Effector memory CD8-positive, alpha-beta T cell (primary cell): ENCODE results near the gene STON2.
A peak's percentile ranks its signal among the peaks of the same experiment; 100 is the strongest.

Experiments
- ATAC-seq: fragments of 150-1000 bp; cut with Tn5 transposase; replicated peaks from 2 replicates; pipeline ENCODE4 v1.10.0; 2021; ENCODE audit warnings: mild to moderate bottlenecking, moderate library complexity
- DNase-seq, 3 experiments: peaks; one replicate each; pipeline ENCODE4 v3.0.0; 2021
- H3K27ac Mint-ChIP-seq, 2 donors: one replicate each; pipeline ENCODE4 v1.8.0; 2022; ENCODE audit warnings: mild to moderate bottlenecking in 2 of 2, mixed read lengths in 2 of 2, moderate library complexity in 2 of 2
- H3K27me3 Mint-ChIP-seq, 2 donors: one replicate each; pipeline ENCODE4 v1.8.0; 2022; ENCODE audit warnings: mixed read lengths in 2 of 2
- H3K36me3 Mint-ChIP-seq: one replicate; pipeline ENCODE4 v1.8.0; 2022; ENCODE audit warnings: mild to moderate bottlenecking, moderate library complexity, mixed read lengths; ENCODE audit not compliant: insufficient read depth
- H3K4me1 Mint-ChIP-seq, 2 donors: one replicate each; pipeline ENCODE4 v1.8.0; 2022; ENCODE audit warnings: low read depth in 2 of 2, mixed read lengths in 2 of 2
- H3K4me3 Mint-ChIP-seq, 2 donors: one replicate each; pipeline ENCODE4 v1.8.0; 2022; ENCODE audit warnings: mild to moderate bottlenecking in 2 of 2, mixed read lengths in 2 of 2, moderate library complexity in 2 of 2
- H3K9me3 Mint-ChIP-seq, 2 donors: one replicate each; pipeline ENCODE4 v1.8.0; 2022; ENCODE audit warnings: mixed read lengths in 2 of 2

The STON2 gene

GRCh38 chr14:81311141-81311540 lies 89.0 kb downstream of the STON2 start:
- H3K27me3 Mint-ChIP-seq, result peaks cover 20 to 30% of the 10 kb centered on the region in 2 donors
- no peaks in the 10 kb centered on the region for H3K36me3 Mint-ChIP-seq
- DNase-seq (no peak), ATAC-seq (no peak)
- H3K4me3 Mint-ChIP-seq, result no peak overlapping the region
- H3K9me3 Mint-ChIP-seq, result no peaks in the 10 kb centered on the region
- no peaks in the 10 kb centered on the region for H3K4me1 Mint-ChIP-seq
- no peak overlapping the region for H3K27ac Mint-ChIP-seq

- ATAC-seq (no peak), DNase-seq (no peak)
- H3K9me3 Mint-ChIP-seq, result no peaks in the 10 kb centered on the region
- H3K27me3 Mint-ChIP-seq, result peaks cover 20 to 30% of the 10 kb centered on the region in 2 donors
- no peak overlapping the region for H3K27ac Mint-ChIP-seq
- H3K4me1 Mint-ChIP-seq, result no peaks in the 10 kb centered on the region
- no peak overlapping the region for H3K4me3 Mint-ChIP-seq
- H3K36me3 Mint-ChIP-seq, result no peaks in the 10 kb centered on the region
These were observed 89.5 kb downstream of the STON2 start for GRCh38 chr14:81310606-81311005.

GRCh38 chr14:81309511-81309910 lies 90.6 kb downstream of the STON2 start:
- DNase-seq (no peak), ATAC-seq (no peak)
- Mint-ChIP-seq H3K27ac (no peak overlapping the region), H3K9me3 (no peaks in the 10 kb centered on the region), H3K4me3 (no peak overlapping the region), H3K4me1 (no peaks in the 10 kb centered on the region), H3K36me3 (no peaks in the 10 kb centered on the region), H3K27me3 (peaks cover 20 to 30% of the 10 kb centered on the region in 2 donors)

GRCh38 chr14:81305743-81306142 lies 94.4 kb downstream of the STON2 start:
- Mint-ChIP-seq H3K36me3 (no peaks in the 10 kb centered on the region), H3K4me3 (peak overlapping the region in 1 of 2 donors; percentile 27), H3K27me3 (peaks cover 5 to 10% of the 10 kb centered on the region in 2 donors), H3K27ac (no peak overlapping the region), H3K4me1 (peaks cover 0 to 3% of the 10 kb centered on the region in 2 donors), H3K9me3 (no peaks in the 10 kb centered on the region)
- DNase-seq, result no peak
- ATAC-seq, result no peak

- Mint-ChIP-seq H3K27me3 (peaks cover 0 to 4% of the 10 kb centered on the region in 2 donors), H3K9me3 (no peaks in the 10 kb centered on the region), H3K4me1 (peaks cover 0 to 3% of the 10 kb centered on the region in 2 donors), H3K27ac (no peak overlapping the region), H3K4me3 (no peak overlapping the region), H3K36me3 (no peaks in the 10 kb centered on the region)
- DNase-seq, result no peak
- no peak for ATAC-seq
These were observed 95.1 kb downstream of the STON2 start for GRCh38 chr14:81305065-81305464.

- peaks cover 0 to 3% of the 10 kb centered on the region in 2 donors for H3K4me1 Mint-ChIP-seq
- no peaks in the 10 kb centered on the region for H3K36me3 Mint-ChIP-seq
- H3K4me3 Mint-ChIP-seq, result no peak overlapping the region
- H3K27me3 Mint-ChIP-seq, result peaks cover 0 to 4% of the 10 kb centered on the region in 2 donors
- ATAC-seq (peak; percentile 29), DNase-seq (no peak)
- no peaks in the 10 kb centered on the region for H3K9me3 Mint-ChIP-seq
- no peak overlapping the region for H3K27ac Mint-ChIP-seq
These were observed 96.7 kb downstream of the STON2 start for GRCh38 chr14:81303258-81303935.

GRCh38 chr14:81302638-81303037 lies 97.5 kb downstream of the STON2 start:
- Mint-ChIP-seq H3K27me3 (peaks cover 0 to 4% of the 10 kb centered on the region in 2 donors), H3K4me3 (no peak overlapping the region), H3K4me1 (peaks cover 0 to 3% of the 10 kb centered on the region in 2 donors), H3K36me3 (no peaks in the 10 kb centered on the region), H3K27ac (no peak overlapping the region), H3K9me3 (no peaks in the 10 kb centered on the region)
- DNase-seq, result no peak
- ATAC-seq, result no peak

GRCh38 chr14:81301813-81302212 lies 98.3 kb downstream of the STON2 start:
- Mint-ChIP-seq H3K27me3 (peaks cover 2 to 5% of the 10 kb centered on the region in 2 donors), H3K27ac (no peak overlapping the region), H3K9me3 (peaks cover 0 to 1% of the 10 kb centered on the region in 2 donors), H3K36me3 (no peaks in the 10 kb centered on the region), H3K4me1 (peaks cover 0 to 3% of the 10 kb centered on the region in 2 donors), H3K4me3 (no peak overlapping the region)
- DNase-seq, result no peak
- no peak for ATAC-seq

- H3K27ac Mint-ChIP-seq, result no peak overlapping the region
- H3K36me3 Mint-ChIP-seq, result no peaks in the 10 kb centered on the region
- DNase-seq (no peak), ATAC-seq (no peak)
- peaks cover 0 to 1% of the 10 kb centered on the region in 2 donors for H3K9me3 Mint-ChIP-seq
- peaks cover 0 to 6% of the 10 kb centered on the region in 2 donors for H3K27me3 Mint-ChIP-seq
- peaks cover 0 to 3% of the 10 kb centered on the region in 2 donors for H3K4me1 Mint-ChIP-seq
- H3K4me3 Mint-ChIP-seq, result no peak overlapping the region
These were observed 98.8 kb downstream of the STON2 start for GRCh38 chr14:81301371-81301770.

- ATAC-seq (no peak), DNase-seq (no peak)
- H3K36me3 Mint-ChIP-seq, result no peaks in the 10 kb centered on the region
- peaks cover 0 to 1% of the 10 kb centered on the region in 2 donors for H3K9me3 Mint-ChIP-seq
- H3K4me1 Mint-ChIP-seq, result peaks cover 0 to 3% of the 10 kb centered on the region in 2 donors
- no peak overlapping the region for H3K27ac Mint-ChIP-seq
- no peak overlapping the region for H3K4me3 Mint-ChIP-seq
- peaks cover 0 to 7% of the 10 kb centered on the region in 2 donors for H3K27me3 Mint-ChIP-seq
These were observed 101.2 kb downstream of the STON2 start for GRCh38 chr14:81298911-81299310.

GRCh38 chr14:81298122-81298521 lies 102.0 kb downstream of the STON2 start:
- peaks cover 0 to 1% of the 10 kb centered on the region in 2 donors for H3K9me3 Mint-ChIP-seq
- no peak for DNase-seq

GRCh38 chr14:81295958-81296923 lies 103.9 kb downstream of the STON2 start:
- no peak for DNase-seq
- H3K9me3 Mint-ChIP-seq, result peaks cover 0 to 1% of the 10 kb centered on the region in 2 donors
- peaks cover 9 to 24% of the 10 kb centered on the region in 2 donors for H3K27me3 Mint-ChIP-seq
- no peak overlapping the region for H3K4me3 Mint-ChIP-seq
- no peak overlapping the region for H3K27ac Mint-ChIP-seq
- H3K4me1 Mint-ChIP-seq, result no peaks in the 10 kb centered on the region
- H3K36me3 Mint-ChIP-seq, result no peaks in the 10 kb centered on the region
- no peak for ATAC-seq

More at GRCh38 chr14:81298122-81298521, 102.0 kb downstream of the STON2 start:
- no peak for ATAC-seq
- H3K4me3 Mint-ChIP-seq, result no peak overlapping the region
- H3K4me1 Mint-ChIP-seq, result no peaks in the 10 kb centered on the region
- H3K27ac Mint-ChIP-seq, result no peak overlapping the region
- no peaks in the 10 kb centered on the region for H3K36me3 Mint-ChIP-seq
- H3K27me3 Mint-ChIP-seq, result peaks cover 0 to 15% of the 10 kb centered on the region in 2 donors

- Mint-ChIP-seq H3K27me3 (peaks cover 32 to 56% of the 10 kb centered on the region in 2 donors), H3K36me3 (no peaks in the 10 kb centered on the region)
- ATAC-seq, result no peak
These were observed 110.6 kb downstream of the STON2 start for GRCh38 chr14:81289516-81289915.

More at GRCh38 chr14:81289516-81289915, 110.6 kb downstream of the STON2 start:
- Mint-ChIP-seq H3K4me1 (no peaks in the 10 kb centered on the region), H3K27ac (no peak overlapping the region), H3K4me3 (no peak overlapping the region), H3K9me3 (no peaks in the 10 kb centered on the region)
- no peak for DNase-seq
